GM19240 (cell line): ENCODE measurements around the gene B3GALNT2.

ENCODE experiments used
- DNase-seq: peaks from one replicate; pipeline ENCODE4 v3.0.0; 2011; ENCODE audit warnings: low spot score; ENCODE audit not compliant: insufficient read length

Gene B3GALNT2

DNA sequence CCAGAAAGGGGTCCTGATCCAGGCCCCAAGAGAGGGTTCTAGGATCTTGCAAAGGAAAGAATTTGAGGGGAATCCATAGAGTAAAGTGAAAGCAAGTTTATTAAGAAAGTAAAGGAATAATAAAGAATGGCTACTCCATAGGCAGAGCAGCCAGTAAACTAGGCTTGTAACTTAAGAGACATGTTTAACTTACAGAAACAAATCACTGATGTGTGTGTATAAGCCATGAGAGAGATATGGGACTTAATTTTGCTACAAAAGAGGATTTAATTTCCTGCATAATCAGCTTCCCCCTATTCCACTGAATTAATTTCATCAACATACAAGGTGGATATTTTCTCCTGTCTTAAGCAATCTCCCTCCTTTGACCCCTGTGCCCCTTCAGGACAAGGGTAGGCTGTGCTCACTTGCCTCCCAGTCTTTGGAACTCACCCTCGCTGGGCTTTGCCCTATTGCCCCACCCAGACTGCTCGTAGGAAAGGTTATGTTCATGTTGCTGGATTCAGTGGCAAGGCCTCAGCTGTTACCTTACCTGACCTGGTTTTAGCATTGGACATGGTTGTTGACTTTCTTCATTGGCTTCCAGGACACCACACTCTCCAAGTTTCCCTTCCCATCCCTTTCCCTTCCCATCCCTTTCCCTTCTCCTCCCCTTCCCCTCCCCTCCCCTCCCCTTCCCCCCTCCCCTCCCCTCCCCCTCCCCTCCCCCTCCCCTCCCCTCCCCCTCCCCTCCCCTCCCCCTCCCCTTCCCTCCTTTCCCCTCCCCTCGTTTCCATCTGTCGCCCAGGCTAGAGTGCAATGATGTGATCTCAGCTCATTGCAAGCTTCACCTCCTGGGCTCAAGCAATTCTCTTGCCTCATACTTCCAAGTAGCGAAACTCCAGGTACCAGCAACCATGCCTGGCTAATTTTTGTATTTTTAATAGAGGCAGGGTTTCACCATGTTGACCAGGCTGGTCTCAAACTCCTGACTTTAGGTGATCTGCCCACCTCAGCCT is 92.5 kb downstream of the B3GALNT2 start:
- no peak for DNase-seq

- DNase-seq, result no peak
Measured at GRCh38 chr1:235410467-235410866, 93.8 kb downstream of the B3GALNT2 start.

GRCh38 chr1:235409042-235409820 is 95.0 kb downstream of the B3GALNT2 start:
- DNase-seq, result no peak

DNA sequence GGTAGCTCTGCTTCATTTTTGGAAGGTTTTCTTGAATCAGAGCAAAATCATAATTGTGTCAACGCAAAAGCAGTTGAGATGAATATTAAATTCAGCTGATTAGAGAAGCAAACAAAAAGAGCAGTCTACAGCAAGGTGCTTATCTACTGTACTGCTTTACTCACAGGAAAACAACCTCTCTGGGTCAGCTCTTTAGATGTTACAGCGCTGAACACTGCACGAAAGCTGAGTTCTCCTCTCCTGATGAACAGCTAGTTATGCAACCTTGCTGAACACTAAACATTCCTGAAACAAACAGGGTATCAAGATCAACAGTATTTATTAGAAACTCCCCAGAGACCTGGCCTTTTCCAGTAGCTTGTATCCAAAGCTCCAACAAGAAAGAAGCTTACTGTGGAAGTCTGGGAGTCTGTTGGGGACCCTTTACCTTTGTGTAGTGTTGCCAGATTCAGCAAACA is 95.7 kb downstream of the B3GALNT2 start:
- no peak for DNase-seq

- DNase-seq, result no peak
Measured at GRCh38 chr1:235407419-235407818, 96.8 kb downstream of the B3GALNT2 start.

- no peak for DNase-seq
Measured at GRCh38 chr1:235404190-235404589, 100.1 kb downstream of the B3GALNT2 start.

DNA sequence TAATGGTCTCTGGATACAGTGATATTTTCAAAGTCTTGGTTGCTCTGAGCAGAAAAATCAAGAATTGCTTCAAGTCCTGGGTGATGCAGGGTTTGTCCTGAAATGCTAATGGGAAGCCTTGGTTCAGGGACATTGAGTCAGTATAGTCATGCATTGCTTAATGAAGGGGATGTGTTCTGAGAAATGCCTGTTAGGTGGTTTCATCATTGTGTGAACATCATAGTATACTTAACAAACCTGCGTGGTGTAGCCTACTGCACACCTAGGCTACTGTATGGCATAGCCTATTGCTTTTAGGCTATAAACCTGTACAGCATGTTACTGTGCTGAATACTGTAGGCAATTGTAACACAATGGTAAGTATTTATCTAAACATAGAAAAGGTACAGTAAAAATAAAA is 100.7 kb downstream of the B3GALNT2 start:
- DNase-seq, result no peak

- DNase-seq, result no peak
Measured at GRCh38 chr1:235402457-235403200, 101.6 kb downstream of the B3GALNT2 start.

- DNase-seq, result no peak
Measured at GRCh38 chr1:235401251-235401650, 103.0 kb downstream of the B3GALNT2 start.
